Measurements from ENCODE around the gene TPCN2. TPM values are rescaled to one million over a fixed set of nuclear protein-coding genes. Genes with fewer than 3 reads are reported as not detected.

TPCN2 gene
- total RNA-seq, 4 donors from 2014 or later, result 12.7 to 16.9 (median 14.2) TPM

GRCh38 chr11:69123593-69124545, 75.1 kb downstream of the TPCN2 start:
- no peak for DNase-seq (ENCODE audit: low spot score in 2 of 2)
- TF ChIP-seq CTCF (IDR thresholded peaks at IDR 0.05) (no peak), POLR2A (IDR thresholded peaks at IDR 0.05) (no peak)
- WGBS, 2 donors, result 78 to 81% methylated on average over 26 to 27 of the region's 27 CpGs
- intact Hi-C loops (cut with DNase I; ENCODE audit: low total_unique reads), result no loop called here
- no peak overlapping the region for H3K4me3 ChIP-seq (ENCODE audit: low read depth, poor library complexity, severe bottlenecking)

GRCh38 chr11:69125861-69126260, 77.1 kb downstream of the TPCN2 start:
- no peak overlapping the region for H3K4me3 ChIP-seq (ENCODE audit: low read depth, poor library complexity, severe bottlenecking)
- peak in 1 of 2 donors; percentile 37 for DNase-seq (ENCODE audit: low spot score in 2 of 2)
- WGBS, 2 donors, result 94 to 98% methylated on average over 2 to 3 of the region's 3 CpGs
- no peak for TF ChIP-seq CTCF (IDR thresholded peaks at IDR 0.05)
- no peak for TF ChIP-seq POLR2A (IDR thresholded peaks at IDR 0.05)
- intact Hi-C loops (cut with DNase I; ENCODE audit: low total_unique reads), result no loop called here

GRCh38 chr11:69126286-69126685, 77.6 kb downstream of the TPCN2 start:
- peak in 1 of 2 donors; percentile 72 for DNase-seq (ENCODE audit: low spot score in 2 of 2)
- intact Hi-C loops (cut with DNase I; ENCODE audit: low total_unique reads), result no loop called here

DNA sequence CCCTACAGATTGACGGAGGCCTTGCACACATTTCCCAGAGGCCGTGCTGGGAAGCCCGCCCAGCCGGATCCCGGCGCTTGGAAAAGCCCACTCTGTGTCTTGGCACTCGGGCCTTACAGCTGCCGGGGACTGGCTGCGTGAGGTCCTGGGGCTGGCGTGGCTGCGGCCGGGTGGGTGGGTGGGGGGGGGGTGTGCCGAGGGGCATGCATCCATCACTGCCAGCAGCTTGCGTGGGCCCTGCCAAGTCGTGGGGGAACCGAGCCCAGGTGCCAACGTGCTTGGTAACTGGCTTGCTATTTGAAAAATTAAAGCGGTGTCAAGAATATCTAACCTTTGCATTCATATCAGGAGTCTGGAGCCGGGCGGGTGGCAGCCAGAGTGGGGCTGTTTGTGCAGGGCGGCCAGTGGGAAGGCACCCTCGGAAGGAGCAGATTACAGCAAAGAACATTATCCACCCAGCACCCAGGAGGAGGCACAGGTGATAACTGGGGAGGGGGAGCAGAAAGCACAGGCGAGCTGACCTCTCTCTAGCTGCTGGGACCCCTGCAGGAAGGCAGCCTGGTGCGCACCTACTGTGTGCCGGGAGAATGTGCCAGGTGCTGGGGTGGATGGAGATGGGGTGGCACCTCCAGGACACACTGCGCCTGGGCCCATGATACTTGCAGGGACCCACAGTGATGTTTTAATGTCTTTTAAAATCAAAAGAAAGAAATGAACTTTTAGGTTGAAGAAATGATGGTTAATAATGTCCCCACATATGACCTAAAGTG, 78.5 kb downstream of the TPCN2 start:
- no peak overlapping the region for H3K4me3 ChIP-seq (ENCODE audit: low read depth, poor library complexity, severe bottlenecking)
- DNase-seq (ENCODE audit: low spot score in 2 of 2), result peak in 1 of 2 donors; percentile 83
- 59 to 60% methylated on average over 22 to 26 of the region's 26 CpGs for WGBS, 2 donors
- no peak for TF ChIP-seq CTCF (IDR thresholded peaks at IDR 0.05)
- intact Hi-C loops (cut with DNase I; ENCODE audit: low total_unique reads), result no loop called here

More at GRCh38 chr11:69126286-69126685, 77.6 kb downstream of the TPCN2 start:
- WGBS, 2 donors, result 84 to 95% methylated on average over 9 to 12 of the region's 12 CpGs
- no peak overlapping the region for H3K4me3 ChIP-seq (ENCODE audit: low read depth, poor library complexity, severe bottlenecking)
- TF ChIP-seq POLR2A (IDR thresholded peaks at IDR 0.05) (no peak), CTCF (IDR thresholded peaks at IDR 0.05) (no peak)

DNA sequence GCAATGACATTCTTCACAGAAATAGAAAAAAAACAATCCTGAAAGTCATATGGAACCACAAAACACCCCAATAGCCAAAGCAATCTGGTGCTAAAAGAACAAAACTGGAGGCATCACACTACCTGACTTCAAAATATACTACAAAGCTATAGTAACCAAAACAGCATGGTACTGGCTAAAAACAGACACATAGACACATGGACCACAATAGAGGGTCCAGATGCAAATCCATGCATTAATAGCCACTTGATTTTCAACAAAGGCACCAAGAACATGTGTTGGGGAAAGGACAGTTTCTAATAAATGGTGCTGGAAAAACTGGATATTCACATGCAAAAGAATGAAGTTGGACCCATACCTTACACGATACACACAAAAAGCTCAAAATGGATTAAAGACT, 79.2 kb downstream of the TPCN2 start:
- H3K4me3 ChIP-seq (ENCODE audit: low read depth, poor library complexity, severe bottlenecking), result no peak overlapping the region
- DNase-seq (ENCODE audit: low spot score in 2 of 2), result no peak
- WGBS, 2 donors, result 88 to 91% methylated on average over 1 of the region's 1 CpG
- TF ChIP-seq CTCF (IDR thresholded peaks at IDR 0.05), result no peak
- TF ChIP-seq POLR2A (IDR thresholded peaks at IDR 0.05), result no peak
- intact Hi-C loops (cut with DNase I; ENCODE audit: low total_unique reads), result no loop called here
